Measurements from ENCODE around the gene KIRREL3. TPM values are rescaled to one million over a fixed set of nuclear protein-coding genes. Genes with fewer than 3 reads are reported as not detected.

Gene KIRREL3
- total and polyA plus RNA-seq, 2 of the 4 experiments (the other 2 are of a cell fraction), result 10.9 to 15.9 TPM

GRCh38 chr11:126997641-126998040 lies 2.9 kb downstream of the KIRREL3 start (continued):
- TF ChIP-seq RFX5 (IDR thresholded peaks at IDR 0.05; ENCODE audit: low read depth, low read length), result no peak

GRCh38 chr11:126997196-126997595 lies 3.4 kb downstream of the KIRREL3 start:
- Histone ChIP-seq H2BK5ac (ENCODE audit: low read depth, low read length, poor library complexity, severe bottlenecking) (peak overlapping the region; percentile 52), H3K14ac (replicated peaks; ENCODE audit: low read depth, low read length) (peak overlapping the region; percentile 31; the same call in 1 of the 2 replicates), H4K20me1 (ENCODE audit: insufficient read depth, low read length) (no peaks in the 10 kb centered on the region), H4K91ac (ENCODE audit: insufficient read depth, low read depth, low read length) (peak overlapping the region; percentile 85), H2BK120ac (ENCODE audit: low read depth, low read length) (peak overlapping the region; percentile 85), H3K79me1 (ENCODE audit: low read depth in 1 of 2, low read length in 2 of 2) (peaks cover 23 to 71% of the 10 kb centered on the region in 2 experiments), H4K8ac (ENCODE audit: low read depth in 2 of 2, low read length in 2 of 2) (peak overlapping the region; percentile 18 to 53), H3K9ac (ENCODE audit: low read depth, low read length) (no peak overlapping the region), H3K56ac (ENCODE audit: extremely low read depth, insufficient read depth, low read length) (no peak overlapping the region), H4K5ac (ENCODE audit: low read depth, low read length) (no peak overlapping the region), H3K18ac (ENCODE audit: low read depth, low read length) (no peak overlapping the region; the same call in 1 of the 2 replicates), H3K4ac (ENCODE audit: low read depth, low read length) (peak overlapping the region; percentile 62), H3K36me3 (ENCODE audit: control insufficient read depth, insufficient read depth, low read length) (no peaks in the 10 kb centered on the region), H3K23ac (ENCODE audit: low read depth, low read length) (peak overlapping the region; percentile 14; the same call in 1 of the 2 replicates), H2AK5ac (ENCODE audit: low read depth, low read length) (0 out of 2 replicates have a peak overlapping the region, but pooled peaks have one; percentile 41), H2AK9ac (replicated peaks; ENCODE audit: low read depth, low read length, poor library complexity) (peak overlapping the region; percentile 51), H3K9me1 (ENCODE audit: insufficient read depth, low read length) (peaks cover 30% of the 10 kb centered on the region), H3K9me3 (ENCODE audit: control insufficient read depth, insufficient read depth, low read length) (no peaks in the 10 kb centered on the region), H3K4me3 (ENCODE audit: insufficient read depth, low read depth, low read length) (no peak overlapping the region), H2BK20ac (ENCODE audit: low read depth, low read length) (peak overlapping the region; percentile 86), H2AFZ (replicated peaks; ENCODE audit: low read length, poor library complexity) (peak overlapping the region; percentile 9), H2BK15ac (ENCODE audit: low read depth, low read length) (peak overlapping the region; percentile 18; the same call in 2 of the 3 replicates), H3K27ac (ENCODE audit: insufficient read depth, low read length) (no peak overlapping the region), H3K4me1 (ENCODE audit: control insufficient read depth, insufficient read depth, low read length) (peaks cover 31% of the 10 kb centered on the region), H3K4me2 (ENCODE audit: low read depth, low read length) (no peak overlapping the region; the same call in 1 of the 2 replicates), H3K27me3 (ENCODE audit: control insufficient read depth, insufficient read depth, low read length) (no peaks in the 10 kb centered on the region)
- dilution Hi-C loops (cut with HindIII; ENCODE audit: low sequenced_read_pairs, unreplicated experiment) (no loop called here), in situ Hi-C loops (cut with MboI; ENCODE audit: low sequenced_read_pairs) (loop anchor here (10.0 to 25.0 kb wide), 2 partner anchors 560 to 692 kb away; partner anchors contain the start of gene DCPS), intact Hi-C loops (cut with micrococcal nuclease) (loop anchor here (10.0 kb wide), 1 partner anchor 202 kb away; no protein-coding TSS in a partner anchor)
- ATAC-seq (ENCODE audit: low read depth), result no peak
- CTCF ChIA-PET, result interaction anchor here (1.0 kb wide), 1 partner anchor 207 kb away, joined by 3 read pairs; no protein-coding TSS in a partner anchor
- 57% methylated on average over 1 of the region's 5 CpGs; no CpG with 5 or more reads in 1 of the 2 experiments for WGBS, 2 experiments (ENCODE audit: extremely low coverage in 2 of 2, insufficient read length in 1 of 2)
- DNase-seq, result peak; percentile 23
- POLR2A ChIA-PET (ENCODE audit: unreplicated experiment), result no interaction called here
- BruUV-seq (replicated peaks), result no TSS peak
- TF ChIP-seq USF2 (IDR thresholded peaks at IDR 0.05; ENCODE audit: low read depth, low read length) (no peak), MXI1 (IDR thresholded peaks at IDR 0.05; ENCODE audit: borderline replicate concordance, low read depth, low read length) (no peak), FOS (IDR thresholded peaks at IDR 0.05; ENCODE audit: low read depth, low read length) (no peak), BHLHE40 (IDR thresholded peaks at IDR 0.05; ENCODE audit: low read depth, low read length) (no peak), RAD21 (IDR thresholded peaks at IDR 0.05; ENCODE audit: low read length) (no peak), SMC3 (IDR thresholded peaks at IDR 0.05; ENCODE audit: low read depth, low read length) (no peak), MAZ (IDR thresholded peaks at IDR 0.05; ENCODE audit: borderline replicate concordance, low read depth, low read length) (no peak), MAFK (IDR thresholded peaks at IDR 0.05; ENCODE audit: low read depth, low read length) (no peak), POLR2A (IDR thresholded peaks at IDR 0.05; ENCODE audit: low read depth, low read length) (no peak), NFE2L2 (IDR thresholded peaks at IDR 0.05; ENCODE audit: low read depth, low read length) (no peak), RFX5 (IDR thresholded peaks at IDR 0.05; ENCODE audit: low read depth, low read length) (no peak), ELK1 (IDR thresholded peaks at IDR 0.05; ENCODE audit: borderline replicate concordance, low read depth, low read length) (no peak), RCOR1 (IDR thresholded peaks at IDR 0.05; ENCODE audit: insufficient replicate concordance, low read length) (no peak), CHD1 (IDR thresholded peaks at IDR 0.05; ENCODE audit: low read depth, low read length) (no peak)

Data from IMR-90 (cell line).